Measurements from ENCODE around the gene ADPRH.

The ADPRH gene

DNA sequence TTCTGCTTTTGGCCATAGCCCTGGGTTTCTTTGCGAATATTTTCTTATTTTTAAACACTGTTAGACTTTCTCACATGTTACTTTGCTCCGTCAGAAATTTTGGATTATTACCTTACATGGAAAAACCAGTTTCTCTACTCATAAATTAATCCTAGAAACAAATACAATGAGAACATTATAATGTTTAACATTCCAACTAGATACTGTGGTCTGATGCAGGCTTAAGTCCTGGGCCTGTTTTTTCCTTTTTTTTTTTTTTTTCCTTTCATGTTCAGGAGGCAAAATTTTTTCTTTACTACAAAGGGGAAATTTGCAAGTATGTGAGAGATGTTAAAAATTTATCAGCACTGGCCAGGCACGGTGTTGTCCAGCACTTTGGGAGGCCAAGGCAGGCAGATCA, 52.2 kb downstream of the ADPRH start:
- DNase-seq, result no peak

- DNase-seq, result no peak
Measured at GRCh38 chr3:119632216-119632615, 52.9 kb downstream of the ADPRH start.

- DNase-seq, result no peak
Measured at GRCh38 chr3:119632829-119633228, 53.5 kb downstream of the ADPRH start.

GRCh38 chr3:119635719-119636118, 56.4 kb downstream of the ADPRH start:
- no peak for DNase-seq

GRCh38 chr3:119636249-119636648, 57.0 kb downstream of the ADPRH start:
- no peak for DNase-seq

DNA sequence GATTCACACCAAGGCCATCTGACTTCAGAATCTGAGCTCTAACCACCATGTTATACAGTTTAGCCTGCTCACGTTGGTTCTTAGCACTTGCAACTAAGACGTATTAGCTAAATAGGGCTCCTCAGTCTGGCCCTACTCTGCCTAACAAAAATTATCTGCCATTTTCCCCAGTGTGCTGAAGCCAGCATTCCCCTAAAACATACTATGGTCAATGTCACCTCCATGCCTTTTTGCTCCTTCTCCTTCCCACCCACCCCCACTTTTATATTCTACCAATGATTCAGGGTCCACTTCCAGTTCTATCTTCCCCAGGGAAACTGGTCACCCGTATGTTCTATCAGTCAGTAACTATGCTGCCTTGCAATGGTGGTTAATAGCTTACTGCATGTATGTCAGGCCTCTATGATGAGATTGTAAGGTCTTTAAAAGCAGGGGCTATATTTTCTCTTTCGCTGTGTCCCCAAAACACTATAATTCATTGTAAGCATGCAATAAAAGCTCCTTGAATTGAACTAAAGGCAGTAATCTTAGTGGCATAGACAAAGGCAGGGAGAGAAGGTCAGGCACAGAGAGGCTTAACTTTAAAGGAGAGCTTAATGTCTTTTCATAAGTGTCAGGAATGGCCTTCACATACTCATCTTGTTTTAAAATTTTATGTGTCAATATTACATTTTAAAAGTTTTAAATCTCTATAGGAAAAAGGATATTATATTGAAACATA, 57.8 kb downstream of the ADPRH start:
- DNase-seq, result no peak

DNA sequence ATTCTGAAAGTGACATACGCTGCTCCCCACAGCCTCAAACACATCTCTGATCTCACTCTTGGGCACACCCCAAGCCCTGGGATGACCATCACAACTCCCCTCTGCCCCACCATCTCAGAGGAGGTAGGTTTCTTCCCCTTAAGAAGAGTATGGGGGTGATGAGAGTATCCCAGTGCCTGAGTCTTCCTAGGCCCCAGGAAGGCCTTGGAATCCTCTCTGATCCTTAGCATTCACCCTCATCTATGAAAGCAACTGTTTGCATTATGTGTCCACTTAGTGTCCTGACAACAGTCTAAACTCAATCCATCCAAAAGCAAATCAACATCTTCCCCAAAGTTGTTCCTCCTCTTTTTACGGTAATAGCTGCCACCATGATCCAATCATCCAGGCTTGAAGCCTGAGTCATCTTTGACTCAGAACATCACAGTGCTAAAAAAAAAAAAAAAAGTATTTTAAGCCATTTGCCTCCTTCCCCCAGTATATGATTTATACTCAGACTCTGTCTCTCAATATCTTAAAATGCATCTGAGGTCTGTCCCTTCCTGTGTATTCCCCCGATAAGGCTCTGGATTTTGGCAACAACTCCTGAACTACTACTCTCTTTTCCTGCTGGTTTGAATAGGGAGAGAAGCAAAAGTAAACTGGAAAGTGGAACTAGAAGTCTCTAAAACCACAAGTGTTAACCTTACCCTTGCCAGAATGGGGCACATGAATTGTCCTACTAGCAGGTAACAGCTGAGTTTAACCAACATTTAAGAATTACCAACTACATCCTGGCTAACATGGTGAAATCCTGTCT, 58.6 kb downstream of the ADPRH start:
- no peak for DNase-seq

Measured in 8988T (cell line).